AG08395 (cell line): ENCODE data around the gene BANK1.

Experiments
- DNase-seq: peaks from one replicate; pipeline ENCODE4 v3.0.0; 2012; ENCODE audit warnings: mixed read lengths, low spot score

The BANK1 gene

DNA sequence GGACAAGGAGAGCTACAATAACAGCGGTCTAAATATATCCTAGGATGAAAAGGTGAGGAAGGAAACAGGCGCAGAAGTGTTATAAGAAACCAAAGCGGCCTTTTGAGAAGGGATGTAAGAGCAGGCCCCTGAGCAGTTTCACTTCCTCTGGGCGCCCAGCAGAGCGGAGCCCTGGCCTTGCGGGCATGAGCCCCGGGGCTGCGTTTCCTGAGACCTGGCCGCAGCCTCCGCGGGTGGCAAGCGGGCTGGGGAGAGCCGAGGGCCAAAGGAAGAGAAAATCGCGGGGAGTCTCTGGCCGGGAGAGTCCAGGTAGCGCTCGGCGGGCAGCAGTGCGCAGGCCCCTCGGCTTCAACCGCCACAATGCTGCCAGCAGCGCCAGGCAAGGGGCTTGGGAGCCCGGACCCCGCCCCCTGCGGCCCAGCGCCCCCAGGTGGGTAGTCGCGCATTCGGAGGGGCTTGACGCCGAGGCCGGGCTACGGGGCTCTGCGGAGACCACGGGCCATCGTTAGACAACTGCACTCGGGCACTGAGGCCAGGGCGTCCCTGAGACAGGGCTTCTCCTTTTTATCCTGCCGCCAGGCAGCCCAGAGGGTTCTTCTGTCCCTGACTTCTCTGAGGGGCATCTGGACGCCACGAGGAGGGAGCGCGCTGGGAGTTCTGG, at the start of gene BANK1:
TSS of gene BANK1 (plus strand) at position 210 of the 661 bp plus-strand sequence. CDS start at position 361, 151 bp downstream.
- DNase-seq = peak; percentile 34

- no peak for DNase-seq
Observed at GRCh38 chr4:101753721-101754120, 36.8 kb upstream of the BANK1 start.

DNA sequence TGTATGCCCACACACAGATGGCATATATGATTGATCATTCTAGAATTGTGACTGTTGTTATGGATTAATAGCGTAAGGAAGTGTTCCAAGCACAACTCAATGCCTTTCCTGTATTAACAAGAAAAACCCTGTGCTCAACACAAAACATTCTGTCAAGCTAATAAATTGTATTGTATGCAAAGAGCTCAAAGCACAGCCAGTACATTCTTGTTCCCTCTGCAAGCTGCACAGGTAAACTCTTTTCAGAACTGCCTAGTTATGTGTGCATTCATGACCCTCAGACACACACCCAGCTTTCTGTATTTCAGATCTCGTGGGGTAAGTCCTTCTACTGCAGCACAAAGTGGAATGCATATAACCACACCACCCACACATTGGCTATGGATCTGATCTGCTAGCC, 34.3 kb upstream of the BANK1 start:
- DNase-seq = no peak

DNA sequence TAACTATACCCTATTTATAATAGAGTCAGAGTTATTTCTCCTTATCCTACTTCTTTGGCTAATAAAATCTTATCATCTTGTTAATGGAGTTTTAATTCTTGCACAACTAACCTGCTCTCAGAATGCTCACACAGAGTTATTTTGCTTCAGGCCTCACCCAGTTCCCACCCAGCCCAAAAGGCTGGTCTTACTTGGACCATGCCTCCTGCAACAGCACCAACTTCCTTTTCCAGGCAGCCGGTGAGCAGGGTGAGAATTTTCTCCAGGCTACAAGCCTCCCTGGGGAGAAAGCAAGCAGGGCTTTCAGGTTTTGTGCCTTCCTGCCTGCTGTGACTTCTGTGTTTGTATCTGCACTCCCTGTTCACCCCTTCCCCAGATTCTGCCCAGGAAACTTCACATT, 29.1 kb upstream of the BANK1 start:
- DNase-seq = no peak

DNA sequence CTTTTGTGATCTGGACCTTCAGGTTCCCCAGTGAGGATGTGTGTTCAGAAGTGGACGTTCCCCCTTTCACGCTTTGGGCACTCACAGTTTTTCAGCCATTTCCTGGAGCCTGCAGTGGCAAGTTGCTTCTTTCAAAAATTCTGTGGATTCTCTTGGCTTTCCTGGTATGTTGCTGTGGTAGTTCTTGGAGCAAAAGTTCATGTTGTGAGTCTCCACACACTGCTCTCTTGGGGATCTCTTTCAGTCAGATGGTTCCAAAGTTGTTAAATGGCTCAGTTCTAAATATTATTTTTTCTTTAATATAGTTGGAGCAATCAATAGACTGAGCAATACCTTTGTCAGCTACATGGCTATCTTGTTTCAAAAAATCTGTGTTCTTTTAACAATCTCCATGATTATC, 28.5 kb upstream of the BANK1 start:
- no peak for DNase-seq

- no peak for DNase-seq
Observed at GRCh38 chr4:101762534-101762933, 28.0 kb upstream of the BANK1 start.

DNA sequence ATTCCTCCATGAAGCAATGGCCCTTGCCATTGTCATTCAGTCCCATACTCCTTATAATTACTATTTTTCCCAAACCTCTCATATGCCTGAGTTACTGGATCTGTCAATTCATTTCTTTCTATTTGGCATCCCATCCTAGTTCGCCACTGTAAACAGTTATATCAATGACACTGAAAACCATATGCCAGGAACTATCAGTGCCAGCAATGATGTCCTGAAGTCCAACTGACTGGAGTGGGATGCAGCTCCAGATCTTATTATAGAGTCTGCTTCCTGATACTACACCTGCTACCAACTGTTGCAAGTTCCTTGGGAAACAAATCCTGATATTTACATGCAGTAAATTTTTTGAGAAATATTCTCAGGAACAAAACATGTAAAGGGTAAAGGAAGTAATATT, 27.0 kb upstream of the BANK1 start:
- no peak for DNase-seq

DNA sequence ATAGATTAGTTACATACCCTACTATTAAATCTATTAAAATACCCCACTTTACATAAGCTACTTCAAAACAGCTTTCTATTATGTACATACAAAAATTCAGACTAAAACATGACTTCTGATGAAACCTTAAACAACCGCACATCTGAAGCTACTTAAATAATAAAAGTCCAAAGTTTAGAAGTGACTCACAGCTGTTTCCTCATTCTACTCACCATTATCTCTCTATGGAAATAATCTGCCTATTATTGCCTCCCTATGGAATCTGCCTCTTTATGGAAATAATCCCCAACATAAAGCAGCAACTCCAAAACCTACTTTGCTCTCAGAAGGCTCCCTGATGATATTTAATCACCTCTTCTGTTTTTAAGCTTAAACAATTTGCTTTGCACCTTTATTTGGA, 15.7 kb upstream of the BANK1 start:
- peak; percentile 10 for DNase-seq

GRCh38 chr4:101777431-101777830, 13.1 kb upstream of the BANK1 start:
- DNase-seq = no peak

- DNase-seq = no peak
Observed at GRCh38 chr4:101780284-101780683, 10.2 kb upstream of the BANK1 start.

GRCh38 chr4:101782546-101782945, 8.0 kb upstream of the BANK1 start:
- no peak for DNase-seq

DNA sequence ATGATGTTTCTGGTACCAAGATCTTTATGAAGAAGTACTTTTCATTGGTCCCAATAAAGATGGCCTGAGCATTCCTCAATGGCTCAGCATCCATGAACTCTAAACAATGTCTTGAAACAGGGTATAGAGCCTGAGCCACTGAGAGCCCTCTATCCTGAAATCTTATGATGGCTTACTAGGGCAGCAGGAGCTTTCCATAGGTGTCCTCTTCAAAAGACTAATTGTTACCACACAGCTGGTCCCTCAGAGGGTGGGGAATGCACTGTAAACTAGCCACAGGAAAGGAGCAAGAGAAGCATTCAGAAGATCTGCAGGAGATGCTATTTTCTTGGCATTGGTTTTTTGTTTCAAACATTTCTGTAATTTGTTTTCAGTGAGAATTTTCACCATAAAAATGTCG, 5.6 kb upstream of the BANK1 start:
- DNase-seq = no peak

GRCh38 chr4:101785486-101785885, 5.0 kb upstream of the BANK1 start:
- DNase-seq = no peak

DNA sequence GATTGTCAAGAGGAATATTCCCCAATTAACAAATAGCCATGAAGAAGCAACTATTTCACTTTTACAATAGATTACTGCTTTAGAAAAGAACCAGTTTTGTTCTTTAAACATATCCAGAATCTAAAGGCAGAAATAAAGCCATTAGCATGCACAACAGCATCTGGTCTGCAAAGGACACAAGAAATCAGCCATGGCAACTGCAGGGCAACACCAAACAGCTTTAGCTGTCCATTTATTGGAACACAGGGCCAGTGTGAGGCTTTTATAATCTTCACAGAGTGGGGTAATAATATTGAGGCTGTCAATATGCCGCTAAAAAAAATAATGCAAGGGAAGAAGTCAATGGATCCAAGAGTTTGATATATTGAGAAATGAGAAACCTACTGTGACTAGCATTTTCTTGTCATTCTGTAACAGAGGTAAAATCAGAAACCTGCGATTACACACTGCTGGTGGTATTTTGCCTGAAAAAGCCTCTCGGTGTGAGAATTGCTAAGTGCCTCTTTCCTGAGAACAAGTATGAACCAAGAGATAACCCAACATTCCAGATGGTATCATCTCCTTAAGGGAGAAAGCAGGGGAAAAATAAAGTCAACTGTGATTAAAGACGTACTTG, 2.7 kb upstream of the BANK1 start:
- no peak for DNase-seq

DNA sequence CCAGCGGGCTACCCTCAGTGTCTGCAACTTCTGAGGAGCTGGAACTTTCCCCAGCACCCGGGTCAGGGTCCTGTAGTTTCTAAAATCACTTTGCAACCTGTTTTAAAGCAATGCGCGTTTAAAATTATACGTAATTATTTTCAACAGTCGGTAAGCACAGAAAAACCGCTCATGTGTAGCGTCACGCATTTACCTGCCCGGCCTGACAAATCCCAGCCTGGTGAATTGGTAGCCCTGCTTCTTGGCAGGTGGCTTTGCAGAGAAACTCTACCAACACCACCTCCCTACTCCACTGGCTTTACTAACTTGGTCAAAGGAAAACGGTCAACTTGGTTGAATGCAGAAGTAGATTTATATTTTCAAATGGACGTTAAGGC, 640 bp downstream of the BANK1 start:
- DNase-seq = no peak

- peak; percentile 7 for DNase-seq
Observed at GRCh38 chr4:101792056-101792590, 1.6 kb downstream of the BANK1 start.

DNA sequence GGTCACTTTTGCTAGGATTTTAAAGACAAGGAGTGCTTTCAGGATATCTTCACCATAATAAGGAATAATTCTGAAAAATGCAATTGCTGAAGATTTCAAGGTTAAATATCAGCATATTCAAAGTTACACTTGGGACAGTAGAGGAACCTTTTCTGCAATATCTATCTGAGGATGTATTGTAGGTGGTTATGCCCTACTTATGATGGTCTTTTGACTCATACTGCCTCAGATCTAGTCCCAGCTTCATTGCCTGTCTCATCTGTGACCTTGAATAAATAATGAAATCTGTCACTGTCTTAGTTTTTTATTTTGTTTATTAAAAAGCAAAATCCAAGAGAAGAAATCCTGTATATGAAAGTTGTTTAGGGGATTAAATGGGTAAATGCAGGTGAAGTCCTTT, 2.9 kb downstream of the BANK1 start:
- DNase-seq = no peak

DNA sequence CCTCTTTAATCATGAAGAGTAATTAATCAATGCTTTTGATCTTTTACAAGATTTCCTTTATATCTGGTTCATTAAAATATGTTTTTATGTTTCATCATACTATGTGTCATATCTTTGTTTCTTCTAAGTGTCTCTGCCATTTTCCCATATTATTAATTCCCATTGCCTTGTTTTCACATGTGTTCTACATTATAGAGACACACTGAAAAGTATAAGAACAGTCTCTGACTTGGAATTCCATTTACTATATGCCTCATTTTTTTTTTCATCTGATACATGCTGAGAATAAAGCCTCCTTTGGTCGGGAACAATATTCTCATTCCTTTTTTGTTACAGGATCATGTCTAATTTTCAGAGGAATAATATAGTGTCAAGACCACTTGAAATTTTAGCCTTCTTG, 4.3 kb downstream of the BANK1 start:
- DNase-seq = no peak

- no peak for DNase-seq
Observed at GRCh38 chr4:101795704-101796103, 5.2 kb downstream of the BANK1 start.

GRCh38 chr4:101801958-101802357, 11.4 kb downstream of the BANK1 start:
- DNase-seq = no peak

DNA sequence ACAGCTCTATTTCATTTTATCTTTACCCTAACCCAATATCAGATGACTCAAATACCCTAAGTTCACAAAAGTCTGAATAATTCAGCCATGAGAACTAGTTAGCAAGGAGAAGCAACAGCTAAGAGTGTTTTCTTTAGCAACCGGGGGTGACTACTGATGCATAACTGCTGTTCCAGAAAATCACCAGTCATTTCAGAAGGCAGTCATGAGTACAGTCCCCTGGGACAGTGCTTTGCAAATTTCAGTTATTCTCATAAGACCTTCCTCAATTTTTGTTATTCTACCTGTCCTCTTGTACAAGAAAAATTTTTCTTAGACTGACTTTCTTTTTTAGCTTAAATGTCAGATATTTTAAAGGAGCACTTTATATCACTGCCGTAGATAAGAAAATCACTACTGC, 16.4 kb downstream of the BANK1 start:
- DNase-seq = no peak

- DNase-seq = no peak
Observed at GRCh38 chr4:101807351-101807750, 16.8 kb downstream of the BANK1 start.

GRCh38 chr4:101813604-101814003, 23.1 kb downstream of the BANK1 start:
- DNase-seq = no peak

GRCh38 chr4:101818362-101818761, 27.8 kb downstream of the BANK1 start:
- DNase-seq = peak; percentile 32
